Mesothelial cell of epicardium (in vitro differentiated cells): Measurements from ENCODE around the gene TENM4. TPM values are rescaled to one million over a fixed set of nuclear protein-coding genes. Genes with fewer than 3 reads are reported as not detected.

Experiments
- DNase-seq, 2 experiments: peaks; one replicate each; pipeline ENCODE4 v3.0.0; 2021; ENCODE audit warnings: low spot score in 2 of 2; ENCODE audit not compliant: unreplicated experiment in 2 of 2
- H3K27ac Mint-ChIP-seq: 2 replicates; pipeline ENCODE4 v1.8.0; 2021; ENCODE audit warnings: mixed read lengths
- H3K27me3 Mint-ChIP-seq: 2 replicates; pipeline ENCODE4 v1.8.0; 2021; ENCODE audit warnings: low read depth, mixed read lengths
- H3K36me3 Mint-ChIP-seq: 2 replicates; pipeline ENCODE4 v1.8.0; 2021; ENCODE audit warnings: mixed read lengths
- H3K4me1 Mint-ChIP-seq: 2 replicates; pipeline ENCODE4 v1.8.0; 2021; ENCODE audit warnings: mixed read lengths
- H3K4me3 Mint-ChIP-seq: 2 replicates; pipeline ENCODE4 v1.8.0; 2021; ENCODE audit warnings: mild to moderate bottlenecking, moderate library complexity, mixed read lengths
- H3K9me3 Mint-ChIP-seq: 2 replicates; pipeline ENCODE4 v1.8.0; 2021; ENCODE audit warnings: mixed read lengths
- CTCF ChIP-seq: fragments of 200-600 bp; sonication (generic); IDR thresholded peaks from one replicate; pipeline ENCODE4 v1.5.0; 2021; ENCODE audit warnings: antibody characterized with exemption; ENCODE audit not compliant: unreplicated experiment
- total RNA-seq: library from RNA; stranded (reverse); gene quantifications from 3 replicates; pipeline ENCODE4 v1.2.1, GENCODE V29; 2021

TENM4 gene
- total RNA-seq, 1 donor from 2014 or later: 187 TPM

DNA sequence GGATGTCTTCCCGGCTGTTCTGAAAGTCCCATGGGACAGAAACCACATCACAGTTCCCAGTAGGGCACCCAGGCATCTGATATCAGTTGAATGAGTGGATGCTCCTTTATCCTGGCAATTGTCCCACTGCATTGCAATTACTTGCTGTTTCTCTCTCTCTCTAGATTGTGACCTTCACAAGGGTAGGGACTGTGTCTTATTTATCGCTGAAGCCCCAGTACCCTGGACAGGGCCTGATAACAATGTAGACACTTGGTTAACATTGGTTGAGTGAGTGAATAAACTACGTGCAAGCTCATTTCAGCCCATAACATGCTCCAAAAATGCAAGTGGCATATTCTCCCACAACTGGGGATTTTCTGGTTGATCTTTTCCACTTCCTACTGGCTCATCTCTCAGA lies 672.5 kb downstream of the TENM4 start:
- Mint-ChIP-seq H3K27ac (no peak overlapping the region), H3K9me3 (no peaks in the 10 kb centered on the region), H3K4me1 (peaks cover 8% of the 10 kb centered on the region), H3K36me3 (peaks cover 48% of the 10 kb centered on the region), H3K27me3 (no peaks in the 10 kb centered on the region), H3K4me3 (no peak overlapping the region)
- DNase-seq: no peak
- no peak for TF ChIP-seq CTCF

GRCh38 chr11:78767027-78767932 lies 673.5 kb downstream of the TENM4 start:
- Mint-ChIP-seq H3K9me3 (no peaks in the 10 kb centered on the region), H3K4me1 (peaks cover 8% of the 10 kb centered on the region), H3K27ac (no peak overlapping the region), H3K4me3 (no peak overlapping the region), H3K27me3 (no peaks in the 10 kb centered on the region), H3K36me3 (peaks cover 54% of the 10 kb centered on the region)
- no peak for DNase-seq
- no peak for TF ChIP-seq CTCF

GRCh38 chr11:78764946-78765345 lies 675.9 kb downstream of the TENM4 start:
- no peak overlapping the region for H3K4me3 Mint-ChIP-seq
- H3K27ac Mint-ChIP-seq: no peak overlapping the region
- no peaks in the 10 kb centered on the region for H3K27me3 Mint-ChIP-seq
- DNase-seq: no peak
- H3K9me3 Mint-ChIP-seq: no peaks in the 10 kb centered on the region
- TF ChIP-seq CTCF: no peak
- H3K4me1 Mint-ChIP-seq: peaks cover 8% of the 10 kb centered on the region
- H3K36me3 Mint-ChIP-seq: peaks cover 46% of the 10 kb centered on the region

DNA sequence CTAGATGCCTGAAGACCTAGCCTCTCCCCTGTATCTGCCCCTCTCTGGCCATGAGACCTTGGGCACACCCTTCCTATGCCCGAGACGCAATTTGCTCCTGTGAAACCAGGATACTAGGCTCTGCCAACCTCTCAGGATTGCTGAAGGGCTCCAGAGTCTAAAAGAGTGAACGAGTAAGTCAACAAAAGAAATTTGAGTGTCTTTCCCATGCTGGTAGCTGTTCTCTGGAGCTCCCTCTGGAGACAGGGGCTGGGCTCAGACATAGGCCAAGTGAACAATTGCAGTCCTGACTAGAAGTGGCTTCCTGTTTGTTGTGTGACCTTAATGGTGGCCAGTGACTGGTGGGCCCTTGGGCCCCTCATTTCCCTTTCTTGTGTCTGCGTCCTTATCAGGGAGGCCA lies 677.2 kb downstream of the TENM4 start:
- no peak for DNase-seq
- Mint-ChIP-seq H3K4me1 (peaks cover 8% of the 10 kb centered on the region), H3K36me3 (peaks cover 35% of the 10 kb centered on the region), H3K9me3 (no peaks in the 10 kb centered on the region), H3K27me3 (no peaks in the 10 kb centered on the region), H3K27ac (no peak overlapping the region), H3K4me3 (no peak overlapping the region)
- TF ChIP-seq CTCF: no peak

DNA sequence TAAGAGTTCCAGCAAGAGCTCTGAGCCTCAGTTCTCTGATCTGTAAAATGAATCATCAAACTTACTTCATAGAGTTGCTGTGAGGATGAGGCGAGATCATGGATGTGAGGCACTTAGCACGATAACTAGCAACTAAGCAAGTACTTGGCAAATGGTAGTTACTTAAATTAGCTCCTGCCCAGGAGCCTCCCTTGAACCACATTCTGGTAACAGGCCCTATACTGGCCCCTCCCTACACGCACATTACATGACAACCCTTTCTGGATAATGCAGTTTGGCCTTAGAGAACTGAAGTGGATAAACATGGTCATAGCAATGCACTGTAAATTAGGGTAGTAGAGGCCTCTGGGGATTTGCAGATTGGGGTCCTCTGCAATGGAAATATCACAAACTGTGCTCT lies 678.7 kb downstream of the TENM4 start:
- H3K9me3 Mint-ChIP-seq: no peaks in the 10 kb centered on the region
- no peak overlapping the region for H3K4me3 Mint-ChIP-seq
- no peak for TF ChIP-seq CTCF
- peaks cover 8% of the 10 kb centered on the region for H3K4me1 Mint-ChIP-seq
- peaks cover 28% of the 10 kb centered on the region for H3K36me3 Mint-ChIP-seq
- H3K27me3 Mint-ChIP-seq: no peaks in the 10 kb centered on the region
- DNase-seq: no peak
- H3K27ac Mint-ChIP-seq: no peak overlapping the region
